Activated CD8-positive, alpha-beta memory T cell treated with anti-CD3 and anti-CD28 coated beads, Interleukin-2, amount 50 U/mL, for 48 hours (primary cell): ENCODE results near the gene SNAPIN.
"Not testable (repeated sequence)": the region's sequence is repeated elsewhere in the genome, so short reads cannot be mapped to it uniquely, and the experiment has no call there.

Source experiments
- DNase-seq: peaks from one replicate; pipeline ENCODE4 v3.0.0-alpha.2; 2020

Gene SNAPIN

GRCh38 chr1:153627715-153628626 is 30.5 kb upstream of the SNAPIN start, which contains the start of gene S100A1:
TSS of gene S100A1 (plus strand) at chr1:153628434. CDS start at chr1:153630522, 2,088 bp downstream.
- no peak for DNase-seq

DNA sequence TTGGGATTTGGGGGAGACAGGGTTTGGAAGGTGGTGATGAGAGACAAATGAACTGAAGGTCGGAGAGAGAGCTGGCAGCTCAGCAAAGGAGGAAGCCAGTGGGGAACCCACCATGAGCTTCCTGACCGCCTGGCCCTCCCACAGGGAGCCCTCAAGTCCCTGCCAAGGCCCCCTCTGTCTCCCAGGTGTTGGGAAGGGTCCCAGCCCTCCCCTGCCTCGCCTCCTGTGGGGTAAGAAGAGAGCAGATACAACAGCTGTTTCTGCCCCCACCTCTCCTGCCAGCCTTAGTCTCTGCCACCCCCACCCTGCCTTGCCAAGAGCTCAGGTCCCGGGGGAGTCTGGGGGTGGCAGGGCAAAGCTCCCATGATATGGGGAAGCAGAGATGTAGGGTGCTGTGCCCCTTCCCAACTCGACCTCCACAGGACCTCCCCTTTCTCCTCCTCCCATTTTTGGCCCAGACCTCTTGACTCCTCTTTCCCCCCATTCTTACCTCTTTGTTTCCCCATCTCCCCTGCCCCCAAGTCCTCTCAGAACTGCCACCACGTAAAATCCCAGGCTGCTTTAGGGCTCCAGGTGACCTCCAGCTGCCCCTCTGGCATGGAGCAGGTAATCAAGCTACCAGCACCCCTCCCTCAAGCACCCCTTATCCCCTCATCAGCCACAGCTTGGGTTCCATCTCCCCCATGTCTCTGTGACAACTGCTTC is 29.7 kb upstream of the SNAPIN start:
- no peak for DNase-seq

GRCh38 chr1:153629343-153629665 is 29.2 kb upstream of the SNAPIN start:
- no peak for DNase-seq

DNA sequence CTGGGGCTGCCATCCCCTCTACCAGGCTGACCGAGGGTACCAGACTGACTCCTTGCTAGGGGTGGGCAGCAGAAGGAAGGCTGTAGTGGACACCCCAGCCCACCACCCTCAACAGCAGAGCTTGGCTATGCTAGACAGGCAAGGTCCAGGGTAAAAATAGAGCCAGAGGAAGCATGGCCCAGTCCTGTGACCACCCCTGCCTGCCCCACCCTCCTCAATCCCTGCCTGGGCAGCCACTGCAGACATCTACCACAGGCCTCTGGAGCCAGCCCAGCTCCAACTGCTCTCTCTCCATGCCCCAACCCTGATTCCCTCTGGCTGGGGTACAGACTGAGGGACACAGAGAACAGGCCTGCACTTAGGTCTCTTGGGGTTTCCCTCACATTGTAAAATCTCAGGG is 28.5 kb upstream of the SNAPIN start:
- no peak for DNase-seq

GRCh38 chr1:153630384-153630783 is 28.1 kb upstream of the SNAPIN start:
- no peak for DNase-seq

GRCh38 chr1:153631047-153632022 is 27.2 kb upstream of the SNAPIN start:
- DNase-seq = no peak

DNA sequence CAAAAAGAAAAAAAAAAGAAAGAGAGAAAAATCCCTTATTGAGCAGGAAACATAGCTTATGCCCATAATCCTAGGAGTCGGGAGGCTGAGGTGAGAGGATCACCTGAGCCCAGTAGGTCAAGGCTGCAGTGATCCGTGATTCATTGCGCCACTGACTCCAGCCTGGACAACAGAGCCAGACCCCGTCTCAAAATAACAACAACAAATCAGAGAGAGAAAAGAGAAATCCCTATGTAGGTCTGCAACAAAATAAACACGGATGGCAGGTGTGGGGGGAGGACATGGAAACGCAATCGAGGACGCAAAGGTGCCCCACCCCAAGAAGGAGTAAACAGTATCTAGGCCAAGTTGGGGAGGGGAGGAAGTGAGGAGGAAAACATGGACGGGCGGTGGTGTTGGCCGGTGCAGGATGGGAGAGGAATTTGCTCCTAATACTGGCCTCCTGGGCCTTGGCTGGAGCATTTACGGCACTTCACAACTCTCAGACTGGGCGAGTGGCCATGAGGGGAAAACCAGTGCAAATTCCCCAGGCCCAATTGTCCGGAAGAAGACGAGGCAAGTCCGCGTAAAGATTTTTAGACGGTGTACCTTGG is 25.2 kb upstream of the SNAPIN start:
- no peak for DNase-seq

GRCh38 chr1:153633754-153634665 is 24.5 kb upstream of the SNAPIN start, which contains the start of gene CHTOP:
TSS of gene CHTOP (plus strand) at chr1:153634066. CDS start at chr1:153636589, 2,523 bp downstream.
- DNase-seq = peak; percentile 99

DNA sequence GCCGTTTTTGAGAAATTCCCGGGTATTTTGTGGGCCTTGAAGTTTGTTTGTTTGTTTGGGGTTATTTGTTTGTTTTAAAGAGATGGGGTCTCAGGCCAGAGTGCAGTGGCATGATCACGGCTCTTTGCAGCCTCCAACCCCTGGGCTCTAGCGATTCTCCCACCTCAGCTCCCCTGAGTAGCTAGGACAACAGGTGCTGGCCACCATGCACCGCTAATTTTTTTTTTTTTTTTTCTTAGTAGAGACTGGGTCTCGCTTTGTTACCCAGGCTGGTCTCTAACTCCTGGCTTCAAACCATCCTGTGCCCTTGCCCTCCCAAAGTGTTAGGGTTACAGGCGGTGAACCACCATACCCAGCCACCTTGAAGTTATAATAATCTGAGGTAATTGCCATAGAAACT is 22.6 kb upstream of the SNAPIN start:
- no peak for DNase-seq

DNA sequence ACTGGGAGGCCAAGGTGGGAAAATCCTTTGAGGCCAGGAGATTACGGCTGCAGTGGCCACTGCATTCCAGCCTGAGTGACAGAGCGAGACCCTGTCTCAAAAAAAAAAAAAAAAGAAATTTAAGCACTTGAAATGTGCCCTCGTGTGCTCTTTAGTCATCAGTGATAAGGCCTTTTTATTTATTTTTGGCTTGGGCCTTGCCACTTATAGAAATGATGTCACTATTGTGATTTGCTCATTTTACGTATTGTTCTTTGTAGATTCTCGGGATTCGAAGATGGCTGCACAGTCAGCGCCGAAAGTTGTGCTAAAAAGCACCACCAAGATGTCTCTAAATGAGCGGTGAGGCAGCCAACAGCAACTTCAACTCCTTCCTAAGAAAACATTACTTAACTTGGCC is 22.2 kb upstream of the SNAPIN start:
- DNase-seq = no peak

GRCh38 chr1:153638261-153638660 is 20.2 kb upstream of the SNAPIN start:
- DNase-seq = no peak

- DNase-seq = no peak
Measured at GRCh38 chr1:153639280-153639679, 19.2 kb upstream of the SNAPIN start.

- DNase-seq = not testable (repeated sequence)
Measured at GRCh38 chr1:153640213-153640612, 18.3 kb upstream of the SNAPIN start.

DNA sequence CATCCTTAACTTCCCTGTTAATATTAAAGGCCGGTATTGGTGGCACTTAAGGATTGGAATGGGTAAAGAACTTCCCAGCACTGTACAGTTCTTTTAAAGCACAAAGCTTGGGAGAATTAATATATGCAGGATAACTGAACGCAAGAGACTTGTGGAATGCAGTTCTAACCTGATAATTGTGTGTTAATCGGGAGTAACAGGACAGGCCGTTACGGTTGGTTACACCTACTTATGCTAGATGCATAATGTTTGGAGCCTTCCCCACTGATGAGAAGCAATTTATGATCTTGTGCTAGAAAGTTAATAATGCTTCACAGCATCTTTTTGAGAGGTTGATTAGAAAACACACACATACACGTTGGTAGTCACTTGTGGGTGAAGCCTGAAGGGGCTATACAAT is 17.6 kb upstream of the SNAPIN start:
- no peak for DNase-seq

GRCh38 chr1:153642161-153642560 is 16.3 kb upstream of the SNAPIN start:
- no peak for DNase-seq

GRCh38 chr1:153643100-153643499 is 15.4 kb upstream of the SNAPIN start:
- no peak for DNase-seq

- DNase-seq = no peak
Measured at GRCh38 chr1:153643816-153644215, 14.7 kb upstream of the SNAPIN start.

- no peak for DNase-seq
Measured at GRCh38 chr1:153646672-153647345, 11.7 kb upstream of the SNAPIN start.

DNA sequence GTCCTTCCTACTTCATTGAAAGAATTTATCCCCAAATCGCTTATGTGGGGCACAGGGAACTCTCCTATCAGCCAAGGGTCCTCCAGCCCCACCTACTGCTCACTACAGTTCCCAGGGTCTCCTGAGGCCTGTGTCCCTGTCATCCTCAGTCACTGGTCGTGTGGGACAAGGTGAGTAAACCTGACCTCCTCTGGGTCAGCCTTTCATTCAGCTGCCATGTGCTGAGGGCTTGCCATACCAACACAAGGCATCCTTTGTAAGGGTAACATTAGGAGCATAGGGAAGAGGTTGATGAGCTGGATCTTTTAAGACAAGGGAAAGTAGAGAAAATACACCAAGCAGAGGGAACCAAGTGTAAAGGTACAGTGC is 11.2 kb upstream of the SNAPIN start:
- DNase-seq = no peak

- DNase-seq = no peak
Measured at GRCh38 chr1:153648000-153648643, 10.4 kb upstream of the SNAPIN start.
